Activated T-cell treated with anti-CD3 and anti-CD28 coated beads for 48 hours (primary cell): ENCODE measurements around the gene RAB3GAP2.
"Not testable (repeated sequence)": the region's sequence is repeated elsewhere in the genome, so short reads cannot be mapped to it uniquely, and the experiment has no call there.

Source experiments
- DNase-seq: peaks from one replicate; pipeline ENCODE4 v3.0.0-alpha.2; 2020; ENCODE audit warnings: low read depth

RAB3GAP2 gene

DNA sequence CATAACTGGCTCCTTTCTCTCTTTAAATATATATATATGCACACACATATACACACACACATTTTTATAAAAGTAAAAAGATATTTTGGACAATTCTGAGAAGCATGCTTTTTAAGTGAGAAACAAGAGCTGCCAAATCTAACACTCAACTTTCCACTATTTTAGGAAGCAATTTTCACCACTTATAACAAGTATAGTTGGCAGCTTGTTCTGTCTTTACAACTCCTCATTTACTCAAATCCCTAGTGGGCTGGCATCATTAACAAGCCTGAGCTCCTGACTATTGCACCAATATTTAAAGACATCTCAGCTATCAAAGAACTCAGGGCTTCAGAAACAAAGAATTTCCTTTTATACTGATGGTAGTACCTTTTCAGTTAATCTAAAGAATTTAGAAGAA lies 76.6 kb downstream of the RAB3GAP2 start:
- no peak for DNase-seq

- DNase-seq = no peak
Measured at GRCh38 chr1:220189750-220190347, 82.4 kb downstream of the RAB3GAP2 start.

- no peak for DNase-seq
Measured at GRCh38 chr1:220188538-220188937, 83.7 kb downstream of the RAB3GAP2 start.

DNA sequence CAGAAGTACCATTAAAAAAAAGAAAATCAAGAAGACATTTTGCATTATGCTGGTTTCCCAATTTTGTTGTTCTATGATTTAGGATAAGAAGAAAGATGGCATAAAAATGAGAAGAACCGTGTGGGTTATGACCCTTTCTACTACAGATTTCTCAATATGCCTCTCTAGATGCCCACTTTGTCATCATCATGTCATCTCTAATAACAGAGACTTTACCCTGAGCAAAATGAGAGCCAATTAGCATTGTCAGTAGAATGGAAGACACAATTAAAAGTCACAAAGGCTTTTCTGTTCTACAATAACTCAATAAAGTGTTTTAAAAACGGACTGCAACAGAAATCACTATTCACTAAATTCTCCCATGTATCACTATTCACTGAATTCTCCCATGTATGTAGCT lies 85.5 kb downstream of the RAB3GAP2 start:
- no peak for DNase-seq

GRCh38 chr1:220184506-220184905 lies 87.7 kb downstream of the RAB3GAP2 start:
- DNase-seq = no peak

DNA sequence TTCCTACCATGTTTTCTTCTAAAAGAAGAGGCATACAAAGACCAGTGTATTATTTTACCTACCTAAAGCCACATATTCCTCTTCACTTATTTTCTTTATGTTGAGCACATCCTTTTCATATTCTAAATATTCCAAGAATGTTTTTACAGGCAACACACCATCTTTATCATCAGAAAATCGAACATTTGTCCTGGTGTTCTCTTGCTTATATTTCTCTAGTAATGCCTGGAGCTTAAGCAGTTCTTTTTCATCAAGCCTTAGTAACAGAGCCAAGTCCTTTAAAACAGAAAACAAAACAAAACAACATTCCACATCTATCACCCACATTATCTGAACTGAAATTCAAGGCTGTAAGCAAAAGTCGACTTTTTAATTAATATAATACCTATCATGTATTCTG lies 89.6 kb downstream of the RAB3GAP2 start:
- DNase-seq = no peak

GRCh38 chr1:220182111-220182510 lies 90.1 kb downstream of the RAB3GAP2 start:
- DNase-seq = no peak

- DNase-seq = no peak
Measured at GRCh38 chr1:220176540-220176939, 95.7 kb downstream of the RAB3GAP2 start.

DNA sequence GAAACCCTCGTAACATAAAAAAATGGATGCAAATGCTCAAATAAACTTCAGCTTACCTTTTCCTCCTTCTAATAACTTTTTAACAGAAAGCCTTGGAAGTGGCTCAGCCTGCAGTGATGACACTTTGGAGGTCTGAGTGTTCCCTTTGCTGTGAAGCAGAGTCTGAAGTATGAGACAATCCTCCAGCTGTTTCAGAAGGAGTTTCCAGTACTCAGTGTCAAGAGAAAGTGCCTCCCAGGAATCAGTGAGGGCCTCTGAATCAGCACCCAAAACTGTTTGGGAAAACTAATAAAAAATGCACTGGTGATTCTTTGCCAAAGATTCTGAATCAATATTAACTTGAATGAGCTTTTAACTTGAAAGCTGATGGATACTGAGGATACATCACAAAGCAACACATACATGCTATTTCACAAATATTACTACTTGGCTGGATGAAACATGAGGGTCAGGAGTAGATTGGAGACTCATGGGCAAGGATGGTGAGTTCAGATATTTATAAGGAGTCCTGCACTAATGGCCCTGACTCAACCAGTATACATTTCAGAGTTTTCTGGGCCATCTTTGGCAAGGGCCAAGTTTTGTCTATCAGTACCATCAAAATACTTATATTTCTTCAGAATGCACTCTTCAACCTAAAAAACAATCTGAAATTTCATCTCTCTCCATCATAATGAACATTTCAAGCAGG lies 101.3 kb downstream of the RAB3GAP2 start:
- no peak for DNase-seq

GRCh38 chr1:220169887-220170286 lies 102.4 kb downstream of the RAB3GAP2 start:
- DNase-seq = not testable (repeated sequence)

GRCh38 chr1:220166853-220167252 lies 105.4 kb downstream of the RAB3GAP2 start:
- no peak for DNase-seq

- no peak for DNase-seq
Measured at GRCh38 chr1:220164517-220164916, 107.7 kb downstream of the RAB3GAP2 start.

- no peak for DNase-seq
Measured at GRCh38 chr1:220164116-220164515, 108.1 kb downstream of the RAB3GAP2 start.

DNA sequence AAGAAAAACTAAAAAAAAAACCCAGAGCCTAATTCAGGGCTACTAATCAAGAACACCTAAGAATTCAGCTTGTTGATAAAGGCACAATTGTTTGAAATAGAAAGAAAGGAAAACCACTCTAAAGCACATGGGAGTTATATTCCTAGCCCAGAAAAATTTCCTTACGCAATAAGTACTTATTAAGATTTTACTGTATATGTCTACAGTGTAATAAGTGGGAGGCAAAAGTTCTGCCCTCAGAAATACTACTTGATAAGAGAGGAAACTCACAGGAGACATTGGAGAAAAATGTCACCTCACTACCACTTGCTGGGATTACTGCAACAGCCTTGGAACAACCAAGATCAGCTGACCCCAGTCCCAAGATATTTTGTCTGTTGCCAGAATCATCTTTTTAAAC lies 112.2 kb downstream of the RAB3GAP2 start:
- DNase-seq = no peak

GRCh38 chr1:220159041-220159440 lies 113.2 kb downstream of the RAB3GAP2 start:
- DNase-seq = no peak

GRCh38 chr1:220158530-220158929 lies 113.7 kb downstream of the RAB3GAP2 start:
- DNase-seq = not testable (repeated sequence)

DNA sequence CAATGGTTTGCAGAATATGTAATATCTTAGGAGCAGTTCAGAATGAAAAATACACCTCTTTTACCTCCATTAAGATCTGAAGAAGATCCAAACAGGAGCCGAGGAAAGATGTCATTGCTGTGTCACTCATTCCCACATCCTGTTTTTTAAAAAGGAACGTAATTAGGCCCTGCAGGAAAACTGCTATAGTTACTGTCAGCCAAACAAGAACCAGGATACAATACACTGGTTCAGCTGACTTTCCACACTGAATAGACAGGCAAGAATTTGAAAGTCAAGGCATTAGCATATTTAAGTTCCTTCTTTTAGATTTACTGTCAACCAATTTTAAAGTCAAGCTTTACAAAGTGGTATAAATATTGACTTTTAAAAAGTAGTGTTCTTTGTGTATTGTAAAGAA lies 114.5 kb downstream of the RAB3GAP2 start:
- DNase-seq = no peak

DNA sequence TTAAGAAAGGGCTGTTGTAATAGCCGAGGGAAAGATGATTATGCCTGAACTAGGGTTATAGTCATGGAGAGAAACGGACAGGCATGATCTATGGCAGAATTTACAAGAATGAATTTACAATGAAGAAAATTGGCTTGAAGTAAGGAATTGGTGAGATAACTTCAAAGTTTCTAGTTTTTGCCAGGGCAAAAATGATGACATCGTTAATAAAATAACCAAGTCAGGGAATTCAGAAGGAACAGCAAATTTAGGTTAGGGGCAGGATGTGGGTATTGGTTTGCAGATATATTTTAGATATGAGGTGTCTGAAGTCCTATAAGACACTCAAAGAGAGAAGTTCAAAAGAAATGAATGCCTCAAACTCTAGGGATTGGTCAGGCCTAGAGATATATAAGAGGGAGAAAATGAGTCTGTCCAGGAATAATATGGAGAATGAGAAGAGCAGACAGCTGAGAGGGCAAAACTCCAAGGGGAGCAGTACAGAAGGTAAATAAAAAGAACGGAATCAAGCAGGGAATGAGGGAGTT lies 115.6 kb downstream of the RAB3GAP2 start:
- DNase-seq = no peak

DNA sequence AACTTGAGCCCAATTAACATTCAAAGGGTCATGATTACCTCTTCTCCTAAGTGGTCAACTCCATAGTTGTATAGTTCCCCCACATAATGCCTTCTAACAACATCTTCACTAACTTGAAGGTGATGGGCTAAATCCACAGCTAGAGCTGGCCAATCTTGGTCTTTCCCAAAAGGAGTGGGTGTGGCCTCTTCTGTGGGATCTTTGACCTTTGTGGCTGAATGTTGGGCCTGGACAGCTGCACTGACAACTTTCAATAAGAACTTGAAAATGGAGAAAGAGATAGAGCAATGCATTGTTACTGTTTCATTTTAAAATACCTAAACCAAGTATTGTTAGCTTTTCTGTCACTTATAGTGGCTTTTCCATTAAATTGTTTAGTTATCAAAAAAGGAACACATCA lies 119.1 kb downstream of the RAB3GAP2 start:
- DNase-seq = no peak

- no peak for DNase-seq
Measured at GRCh38 chr1:220151454-220151853, 120.8 kb downstream of the RAB3GAP2 start.

DNA sequence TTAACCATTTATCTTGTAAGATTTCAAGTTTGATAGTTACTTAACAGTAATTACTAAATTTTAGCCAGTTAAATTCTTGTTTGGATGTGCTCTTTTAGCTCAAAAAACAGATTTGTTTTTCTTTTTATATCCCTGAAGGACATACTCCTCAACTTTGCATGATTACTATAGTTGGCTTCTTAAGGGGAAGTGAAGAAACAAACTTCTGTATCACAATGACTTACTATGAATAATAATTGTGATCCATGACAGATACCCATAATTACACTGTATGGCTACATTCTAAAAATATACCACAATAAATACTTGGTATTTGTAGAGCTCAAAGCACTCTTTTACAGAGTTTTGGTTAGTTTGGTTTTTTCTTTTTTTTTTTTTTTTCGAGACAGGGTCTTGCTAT lies 122.5 kb downstream of the RAB3GAP2 start:
- DNase-seq = no peak

- DNase-seq = no peak
Measured at GRCh38 chr1:220144051-220144450, 128.2 kb downstream of the RAB3GAP2 start.

GRCh38 chr1:220139966-220140365 lies 132.3 kb downstream of the RAB3GAP2 start:
- DNase-seq = no peak
